DND-41 (cell line): ENCODE results near the gene LIME1.

Experiments
- CTCF ChIP-seq: IDR thresholded peaks from 2 replicates; pipeline ENCODE4 v1.5.1; 2012; ENCODE audit warnings: borderline replicate concordance, low read length, moderate library complexity, mild to moderate bottlenecking; ENCODE audit not compliant: poor library complexity, severe bottlenecking; ENCODE audit errors: extremely low read depth
- EZH2 ChIP-seq: IDR thresholded peaks from 3 replicates; pipeline ENCODE4 v1.6.1; 2012; ENCODE audit warnings: borderline replicate concordance, low read depth, mild to moderate bottlenecking, moderate library complexity, low read length, inconsistent platforms; ENCODE audit not compliant: severe bottlenecking

- no peak for TF ChIP-seq EZH2
- no peak for TF ChIP-seq CTCF
Measured at GRCh38 chr20:63698739-63699465, 37.6 kb upstream of the LIME1 start.
